Measurements from ENCODE around the gene ITPA. TPM values are rescaled to one million over a fixed set of nuclear protein-coding genes. Genes with fewer than 3 reads are reported as not detected.

ITPA gene
- total RNA-seq, 2 donors from 2014 or later = 35.2 to 67.6 TPM

GRCh38 chr20:3239026-3239866 is 29.9 kb downstream of the ITPA start, which contains the start of gene SLC4A11:
TSS of gene SLC4A11 (minus strand) at chr20:3239190. CDS start at chr20:3239137, 53 bp downstream.
- H3K4me1 ChIP-seq = no peaks in the 10 kb centered on the region
- intact Hi-C loops (cut with DNase I) = no loop called here
- no peaks in the 10 kb centered on the region for H3K9me3 ChIP-seq
- no peaks in the 10 kb centered on the region for H3K36me3 ChIP-seq
- peak; percentile 85 for DNase-seq
- no peak within 1 kb of the TSS for H3K27ac ChIP-seq
- H3K9ac ChIP-seq (ENCODE audit: low read depth in 2 of 2, low read length in 2 of 2) = peak within 1 kb of the TSS; percentile 40 to 56
- H3K27me3 ChIP-seq = peaks cover 45% of the 10 kb centered on the region
- no peak for TF ChIP-seq CTCF (IDR thresholded peaks at IDR 0.05)
- H3K4me3 ChIP-seq = peak within 1 kb of the TSS; percentile 64

GRCh38 chr20:3239867-3240775 is 30.8 kb downstream of the ITPA start:
- H3K9me3 ChIP-seq = no peaks in the 10 kb centered on the region
- DNase-seq = no peak
- peak overlapping the region; percentile 64 for H3K4me3 ChIP-seq
- intact Hi-C loops (cut with DNase I) = no loop called here
- H3K27me3 ChIP-seq = peaks cover 45% of the 10 kb centered on the region
- TF ChIP-seq CTCF (IDR thresholded peaks at IDR 0.05) = no peak
- no peaks in the 10 kb centered on the region for H3K36me3 ChIP-seq
- no peaks in the 10 kb centered on the region for H3K4me1 ChIP-seq
- peak overlapping the region in 1 of 2 donors; percentile 40 for H3K9ac ChIP-seq (ENCODE audit: low read depth in 2 of 2, low read length in 2 of 2)
- no peak overlapping the region for H3K27ac ChIP-seq

- H3K4me3 ChIP-seq = no peak overlapping the region
- no peak overlapping the region for H3K27ac ChIP-seq
- peaks cover 45% of the 10 kb centered on the region for H3K27me3 ChIP-seq
- no peaks in the 10 kb centered on the region for H3K36me3 ChIP-seq
- intact Hi-C loops (cut with DNase I) = no loop called here
- no peaks in the 10 kb centered on the region for H3K9me3 ChIP-seq
- no peak for TF ChIP-seq CTCF (IDR thresholded peaks at IDR 0.05)
- H3K4me1 ChIP-seq = no peaks in the 10 kb centered on the region
- H3K9ac ChIP-seq (ENCODE audit: low read depth in 2 of 2, low read length in 2 of 2) = no peak overlapping the region
- no peak for DNase-seq
Measured at GRCh38 chr20:3240776-3241363, 31.6 kb downstream of the ITPA start.

GRCh38 chr20:3242172-3242692 is 32.9 kb downstream of the ITPA start:
- H3K9ac ChIP-seq (ENCODE audit: low read depth in 2 of 2, low read length in 2 of 2) = no peak overlapping the region
- no peaks in the 10 kb centered on the region for H3K36me3 ChIP-seq
- no peaks in the 10 kb centered on the region for H3K9me3 ChIP-seq
- TF ChIP-seq CTCF (IDR thresholded peaks at IDR 0.05) = no peak
- no peak for DNase-seq
- peaks cover 39% of the 10 kb centered on the region for H3K27me3 ChIP-seq
- no peak overlapping the region for H3K4me3 ChIP-seq
- intact Hi-C loops (cut with DNase I) = no loop called here
- no peak overlapping the region for H3K27ac ChIP-seq
- H3K4me1 ChIP-seq = no peaks in the 10 kb centered on the region

Data from colonic mucosa (tissue), 4 donors.